NCI-H345 treated with DMSO at 0.1 percent for 48 hours (cell line): ENCODE results near the gene SMIM21.

Experiments used
- DNase-seq: peaks from one replicate; lab custom pipeline; 2025; ENCODE audit not compliant: unreplicated experiment; lab: John Stamatoyannopoulos, UW

Gene SMIM21

DNA sequence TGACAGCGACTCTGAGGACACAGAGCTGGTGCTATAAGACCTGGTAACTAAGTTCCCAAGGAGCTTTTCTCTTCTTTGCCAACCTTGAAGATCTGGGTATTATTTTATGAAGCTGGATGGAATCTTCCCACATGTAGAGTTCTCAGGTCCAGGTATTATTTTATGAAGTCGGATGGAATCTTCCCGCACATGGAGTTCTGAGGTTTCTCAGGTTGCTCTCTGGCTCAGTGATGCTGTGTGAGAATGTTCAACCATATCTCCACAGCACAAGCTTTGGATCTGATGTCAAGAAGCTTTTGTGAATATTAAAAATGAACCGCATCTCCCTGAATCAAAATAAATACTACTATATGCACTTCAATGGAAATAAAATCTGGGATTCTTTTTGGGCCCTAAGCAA is at the start of gene SMIM21:
Gene SMIM21 (minus strand): TSS at position 101 of the 400 bp plus-strand sequence. CDS start 140 bp downstream, outside the sequence.
- DNase-seq = no peak

DNA sequence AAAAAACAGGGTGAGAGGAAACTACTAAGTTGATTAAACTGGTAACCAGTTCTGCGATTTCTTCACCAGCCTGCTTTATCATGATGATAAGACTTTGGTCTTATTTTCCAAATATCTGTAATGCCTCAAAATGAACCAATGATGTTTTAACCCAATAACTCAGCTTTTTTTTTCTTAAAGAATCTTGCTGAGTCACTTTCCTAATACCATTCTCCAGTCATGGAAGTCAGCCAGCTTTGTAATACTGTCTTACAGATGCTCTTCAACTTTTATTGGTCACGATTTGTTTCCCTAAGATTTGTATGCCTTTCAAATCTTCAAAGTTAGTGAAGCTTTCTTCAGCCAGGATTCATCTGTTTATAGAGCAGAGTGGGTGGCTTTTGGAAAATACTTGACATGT is 47.7 kb upstream of the SMIM21 start:
- DNase-seq = no peak

DNA sequence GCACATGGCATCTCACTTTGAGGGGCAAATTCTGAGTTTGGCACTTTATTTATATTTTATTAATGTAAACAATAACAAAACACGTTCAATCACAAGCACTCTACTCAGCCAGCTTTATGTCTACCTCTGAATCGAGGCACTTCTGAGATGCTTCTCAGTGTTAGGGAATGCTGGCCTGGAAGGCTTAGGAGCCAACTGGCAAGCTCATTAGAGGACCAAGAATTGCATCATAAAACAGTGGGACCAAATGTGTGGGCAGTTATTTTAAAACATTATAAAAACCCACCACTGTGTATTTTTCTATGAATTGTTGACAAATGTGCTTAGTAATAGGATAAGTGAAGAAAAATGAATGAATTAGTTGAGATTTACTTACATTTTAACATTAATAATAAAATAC is 46.8 kb upstream of the SMIM21 start:
- no peak for DNase-seq

DNA sequence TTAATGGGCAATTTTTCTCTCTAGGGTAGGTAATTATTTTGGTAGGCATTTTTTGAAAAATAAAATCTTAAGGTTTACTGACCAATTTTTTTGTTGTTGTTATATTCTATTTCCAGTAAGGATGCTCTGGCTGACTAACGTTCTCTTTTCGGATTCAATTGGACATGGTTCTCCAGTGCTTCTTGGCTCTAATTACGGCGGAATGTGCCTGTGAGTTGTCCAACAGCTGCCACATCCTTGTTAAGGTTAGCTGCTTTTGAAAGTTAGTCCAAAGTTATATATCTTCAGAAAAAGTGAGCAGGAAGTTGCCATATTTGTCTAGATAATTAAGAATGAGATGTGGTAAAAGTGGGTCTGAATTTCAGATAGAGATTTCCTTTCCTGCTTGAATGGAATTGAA is 45.8 kb upstream of the SMIM21 start:
- no peak for DNase-seq

DNA sequence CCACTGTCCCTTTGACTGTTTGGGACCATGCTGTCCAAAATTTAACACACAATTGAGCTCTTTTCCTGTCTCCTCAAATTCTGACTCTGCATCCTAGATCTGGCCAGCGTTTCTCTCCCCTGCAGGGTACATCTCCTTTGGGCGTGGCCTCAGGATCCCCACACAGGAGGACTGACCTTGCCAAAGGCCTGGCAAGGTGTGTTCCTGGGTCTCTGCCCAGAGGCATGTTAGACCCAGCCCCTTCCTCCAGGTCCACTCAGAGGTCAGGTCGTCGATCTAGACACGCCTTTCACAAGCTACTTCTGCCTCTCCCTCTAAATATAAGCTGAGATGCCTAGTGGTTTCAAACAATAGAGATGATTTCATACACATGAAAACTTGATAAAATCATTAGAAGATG is 45.4 kb upstream of the SMIM21 start:
- no peak for DNase-seq

DNA sequence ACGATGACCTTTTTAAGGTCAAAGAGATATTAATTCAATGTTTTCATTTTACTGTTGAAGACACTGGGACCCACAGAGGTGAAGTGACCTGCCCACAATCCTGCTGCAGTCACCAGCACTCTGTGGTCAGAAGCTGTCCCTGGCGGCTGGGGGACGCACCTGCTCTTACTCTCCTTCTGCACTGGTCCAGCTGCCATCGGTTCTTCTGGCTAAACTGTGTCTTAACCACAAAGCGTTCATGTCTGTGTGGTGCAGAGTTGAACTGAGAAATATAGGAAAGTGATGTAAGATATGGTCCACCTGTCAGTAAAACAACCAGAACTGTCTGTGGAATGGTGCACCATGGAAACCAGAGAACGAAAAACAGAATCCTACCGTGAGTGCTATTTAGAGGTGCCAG is 44.9 kb upstream of the SMIM21 start:
- DNase-seq = no peak

DNA sequence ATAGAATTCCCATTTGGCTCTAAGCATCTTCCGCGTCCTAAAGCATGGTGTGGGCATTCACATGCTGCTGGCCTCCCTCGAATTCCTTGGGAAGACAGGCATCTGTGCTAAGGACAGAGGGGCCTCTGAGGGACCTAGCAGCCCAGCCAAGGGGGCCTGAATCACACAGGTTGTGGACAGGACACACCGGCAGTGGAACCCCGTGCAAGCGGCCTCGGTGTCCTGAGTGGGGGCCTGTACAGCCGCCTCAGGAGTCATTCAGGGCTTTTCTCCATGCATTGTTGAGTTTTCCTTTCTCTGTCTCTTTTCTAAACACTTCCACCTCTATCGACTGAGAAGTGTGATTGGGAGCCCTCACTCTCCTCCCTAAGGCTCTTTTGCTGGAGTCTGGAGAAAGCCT is 44.3 kb upstream of the SMIM21 start:
- DNase-seq = no peak

DNA sequence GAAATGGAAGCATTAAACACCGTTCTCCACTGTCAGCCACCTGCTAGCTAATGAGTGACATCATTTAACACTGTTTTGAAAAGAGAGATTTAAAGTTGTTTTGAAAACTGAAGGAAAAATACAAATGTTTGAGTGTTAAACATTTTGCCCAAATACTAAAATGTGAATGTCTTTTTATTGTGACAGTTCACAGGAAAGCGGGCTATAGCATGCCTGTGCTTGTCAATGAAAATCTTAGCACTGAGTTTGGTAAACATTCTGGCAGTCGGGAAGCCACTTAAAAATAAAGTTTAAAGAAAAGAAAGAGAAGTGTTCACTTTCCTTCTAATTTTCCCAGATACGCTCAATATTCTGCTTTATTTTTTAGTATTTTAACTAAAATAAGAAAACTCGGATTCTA is 40.3 kb upstream of the SMIM21 start:
- DNase-seq = no peak

DNA sequence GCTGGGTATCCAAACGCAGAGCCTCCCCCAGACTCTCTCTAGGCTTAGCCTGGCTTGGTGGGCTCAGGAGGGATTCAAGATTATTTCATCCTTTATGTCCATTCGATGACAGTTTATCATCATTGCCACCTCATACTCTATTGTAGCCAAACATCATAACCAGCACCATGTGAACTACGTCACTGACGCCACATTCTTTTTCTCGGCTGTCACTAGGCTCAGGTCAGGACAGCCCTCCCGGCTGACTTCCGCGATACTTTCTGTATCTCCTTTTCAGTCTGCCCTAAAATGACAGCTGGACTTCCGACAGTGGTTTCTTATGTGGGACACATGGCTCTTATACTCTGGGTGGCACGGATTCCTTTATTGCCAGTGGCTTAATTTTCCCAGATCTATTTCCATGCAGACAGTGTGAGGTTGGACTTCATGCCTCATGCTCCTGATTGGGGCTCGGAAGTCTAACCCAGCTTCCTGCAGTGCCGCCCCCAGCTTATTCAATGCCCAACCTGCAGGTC is 39.8 kb upstream of the SMIM21 start:
- DNase-seq = no peak

DNA sequence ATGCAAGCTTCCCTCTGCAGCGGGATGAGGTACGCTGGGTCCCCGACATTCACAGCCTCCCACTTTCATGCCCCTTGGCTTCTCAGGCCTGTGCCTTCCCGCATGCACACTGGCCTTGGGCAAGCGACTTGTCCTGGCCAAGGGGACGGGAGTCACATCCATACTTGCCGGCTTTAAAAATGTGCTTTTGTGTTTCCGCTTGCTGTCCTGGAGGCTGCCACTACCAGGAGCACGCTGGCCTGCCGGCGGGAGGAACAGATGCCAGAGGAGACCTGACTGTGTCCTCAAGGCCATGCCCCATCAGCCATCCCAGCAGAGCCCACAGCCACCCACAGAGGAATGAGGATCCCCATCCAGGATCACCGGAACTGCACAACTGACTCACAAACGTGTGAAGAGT is 36.9 kb upstream of the SMIM21 start:
- no peak for DNase-seq

DNA sequence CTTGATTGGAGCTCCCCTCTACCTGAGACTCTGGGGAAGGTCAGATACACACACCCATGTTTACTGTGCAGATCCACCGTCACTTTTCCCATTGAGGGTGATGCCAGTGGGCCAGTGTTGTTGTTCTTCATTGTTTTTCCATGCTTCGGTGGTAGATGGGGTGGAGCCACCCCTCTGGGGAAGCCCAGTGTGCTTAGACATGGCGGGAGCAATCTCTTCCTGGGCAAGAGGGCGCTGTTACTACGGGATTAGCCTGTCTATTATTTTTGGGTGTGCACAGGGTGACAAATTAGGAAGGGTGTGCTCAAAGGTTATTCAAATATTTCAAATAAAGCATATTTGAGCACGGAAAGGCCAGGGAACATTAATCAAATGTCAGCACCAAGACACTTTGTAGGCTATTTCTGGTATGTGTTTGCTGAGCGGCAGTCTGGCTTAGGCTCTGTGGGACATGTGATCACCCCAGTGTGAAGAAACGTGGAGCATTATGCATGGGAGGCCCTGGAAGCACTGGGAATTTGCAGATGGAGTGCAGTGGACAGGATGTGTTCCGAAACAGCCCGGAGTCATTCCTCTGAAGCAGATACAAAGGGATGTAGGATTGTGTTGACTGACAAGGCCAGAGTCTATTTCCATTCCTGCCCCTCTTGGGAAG is 34.8 kb upstream of the SMIM21 start:
- no peak for DNase-seq

DNA sequence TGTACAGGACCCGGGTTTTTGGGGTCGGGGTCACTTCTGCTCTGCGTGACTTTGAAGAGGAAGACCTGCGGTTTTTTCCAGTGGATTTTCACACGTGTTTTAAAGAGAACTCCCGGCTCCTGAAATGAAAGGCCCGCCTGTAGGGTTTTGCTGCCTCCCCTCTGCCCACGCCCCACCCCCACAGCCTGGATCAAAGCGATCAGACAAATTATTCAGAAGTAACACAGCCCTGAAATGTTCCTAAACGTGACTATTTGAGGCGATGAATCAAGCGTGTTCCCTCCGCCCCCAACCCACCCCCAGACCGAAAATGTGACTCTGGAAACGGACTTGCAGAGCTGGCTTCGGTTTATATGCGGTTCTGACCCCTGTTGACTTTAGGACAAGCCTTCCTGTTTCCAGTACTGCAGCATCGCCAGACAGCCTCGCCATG is 28.7 kb upstream of the SMIM21 start:
- no peak for DNase-seq

DNA sequence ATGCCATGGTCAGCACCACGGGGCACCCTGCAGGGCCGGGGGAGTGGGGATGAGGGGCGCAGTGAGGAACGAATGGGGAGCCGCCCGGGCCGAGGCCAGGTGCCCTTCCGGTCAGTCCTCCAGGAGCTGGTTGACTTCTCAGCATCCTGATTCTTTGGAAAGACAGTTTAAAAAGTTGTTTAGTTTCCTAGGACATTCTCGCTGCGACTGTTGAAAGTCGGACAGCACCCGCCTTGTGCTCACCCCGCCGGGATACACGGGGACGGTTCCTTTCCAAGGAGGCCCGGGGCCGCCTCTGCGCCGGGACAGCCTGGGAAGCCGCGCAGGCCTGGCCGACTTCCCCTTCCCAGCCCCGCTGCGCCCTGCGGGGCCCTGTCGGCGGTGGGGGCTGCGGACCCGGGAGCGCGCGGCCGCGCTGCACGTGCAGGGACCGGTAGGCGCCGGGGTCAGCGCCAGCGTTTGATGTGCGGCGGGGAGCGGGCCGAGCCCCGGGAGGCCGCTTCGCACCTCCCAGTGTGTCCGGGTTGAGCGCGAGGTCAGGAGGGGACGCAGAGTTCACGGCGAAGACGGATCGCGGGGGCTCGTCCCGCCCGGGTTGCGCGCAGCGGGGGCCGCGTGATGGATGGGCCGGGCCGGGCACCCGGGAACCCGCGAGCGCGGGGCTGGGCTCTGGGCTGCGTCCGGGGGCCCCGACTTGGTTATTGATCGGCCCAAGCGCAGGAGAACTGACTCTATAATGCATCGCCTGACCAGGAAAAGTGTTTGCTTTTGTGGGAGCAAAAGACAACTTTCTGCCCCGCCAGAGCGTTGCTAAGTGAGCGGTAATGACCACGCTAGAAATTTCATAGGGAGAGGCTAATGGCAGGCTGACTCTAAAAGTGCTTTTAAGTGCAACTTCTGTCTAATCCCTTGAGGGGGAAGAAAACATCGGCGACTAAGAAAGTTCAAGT is 28.0 kb upstream of the SMIM21 start:
- DNase-seq = no peak

DNA sequence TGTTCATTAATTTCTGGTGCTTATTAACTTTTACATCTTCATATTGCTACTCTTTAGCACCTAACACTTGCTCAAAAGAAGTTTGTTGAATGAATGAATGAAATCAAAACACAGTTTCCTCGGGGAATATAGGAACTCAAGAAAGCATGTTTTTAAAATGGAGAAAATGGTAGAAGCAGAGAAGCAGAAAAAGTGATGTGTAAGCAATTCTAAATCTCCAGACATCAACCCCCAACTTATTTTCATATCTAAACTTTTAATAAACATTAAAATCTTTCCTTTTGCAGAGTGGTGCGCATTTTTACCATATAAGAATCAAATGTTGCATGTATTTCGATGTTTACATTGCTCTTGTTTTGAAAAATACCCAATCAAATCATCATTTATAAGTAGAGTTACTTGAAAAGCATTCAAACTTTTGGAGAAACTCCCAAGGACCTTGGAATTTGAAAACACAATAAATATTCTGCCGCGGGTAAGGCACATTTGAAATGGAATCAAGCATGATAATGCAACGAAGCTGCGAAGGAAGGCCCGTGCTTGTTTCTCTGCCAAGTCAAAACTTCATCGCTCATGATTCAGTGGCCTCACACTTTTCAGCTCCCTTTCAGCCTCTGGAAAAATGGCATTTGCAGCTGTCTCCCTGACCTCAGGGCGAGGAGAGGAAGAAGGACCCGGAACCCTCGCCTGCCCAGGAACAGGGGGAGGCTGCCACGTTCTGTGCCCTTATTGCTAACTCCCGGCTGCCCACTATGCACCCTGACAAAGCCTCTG is 26.7 kb upstream of the SMIM21 start:
- DNase-seq = no peak

DNA sequence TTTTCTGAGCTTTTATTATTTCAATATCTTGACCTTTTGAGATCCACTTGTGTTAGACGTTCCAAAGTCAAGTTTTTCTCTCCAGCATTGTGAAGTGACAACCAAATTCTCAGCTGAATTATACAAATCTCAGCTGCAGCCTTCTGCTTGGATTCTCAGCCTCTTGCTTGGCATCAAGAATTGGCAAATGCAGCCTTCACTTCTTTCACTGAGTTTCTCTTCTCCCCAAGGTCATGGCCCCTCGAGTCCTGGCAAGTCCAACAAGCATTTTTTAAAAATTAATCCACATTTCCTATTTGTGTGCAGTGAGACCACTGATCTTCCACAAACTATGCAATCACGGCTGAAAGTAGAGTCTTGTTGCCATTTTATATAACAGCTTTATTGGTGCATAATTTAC is 23.4 kb upstream of the SMIM21 start:
- no peak for DNase-seq

DNA sequence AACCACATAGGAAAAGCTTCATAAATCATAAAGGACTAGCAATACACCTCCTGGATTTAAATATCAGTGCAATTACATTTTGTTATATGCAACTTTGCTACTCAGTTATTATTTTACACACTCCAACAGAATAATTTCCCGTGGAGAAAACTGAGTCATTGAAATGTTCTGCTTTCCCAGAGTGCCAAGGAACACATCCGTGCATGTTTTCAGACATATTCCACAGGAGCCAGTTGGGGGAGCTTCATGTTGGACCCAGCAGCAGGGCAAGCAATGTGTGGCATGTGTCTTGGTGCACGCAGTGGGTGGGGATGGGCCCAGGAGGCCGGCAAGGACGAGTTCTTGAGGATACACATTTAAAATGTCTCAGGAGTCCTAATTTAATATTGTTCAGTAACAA is 14.4 kb upstream of the SMIM21 start:
- no peak for DNase-seq

DNA sequence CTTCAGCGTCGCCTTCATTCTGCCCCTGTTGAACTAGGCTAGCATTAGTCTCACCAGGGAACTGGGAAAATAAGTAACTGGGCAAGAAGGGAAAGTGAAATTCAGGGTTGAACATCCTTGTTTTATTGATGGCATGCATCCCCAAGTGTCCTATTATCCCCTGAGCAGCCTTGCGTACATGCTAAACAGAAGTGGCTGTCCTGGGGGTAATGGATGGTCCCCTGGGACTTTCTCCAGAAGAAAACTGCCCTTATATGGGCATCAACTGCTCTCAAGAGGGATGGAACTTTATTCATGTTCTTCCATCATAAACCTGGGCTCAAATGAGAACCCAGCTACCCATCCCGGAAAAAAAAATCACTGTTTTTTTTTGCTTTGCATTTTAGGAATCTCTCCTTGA is 11.8 kb upstream of the SMIM21 start:
- DNase-seq = no peak

DNA sequence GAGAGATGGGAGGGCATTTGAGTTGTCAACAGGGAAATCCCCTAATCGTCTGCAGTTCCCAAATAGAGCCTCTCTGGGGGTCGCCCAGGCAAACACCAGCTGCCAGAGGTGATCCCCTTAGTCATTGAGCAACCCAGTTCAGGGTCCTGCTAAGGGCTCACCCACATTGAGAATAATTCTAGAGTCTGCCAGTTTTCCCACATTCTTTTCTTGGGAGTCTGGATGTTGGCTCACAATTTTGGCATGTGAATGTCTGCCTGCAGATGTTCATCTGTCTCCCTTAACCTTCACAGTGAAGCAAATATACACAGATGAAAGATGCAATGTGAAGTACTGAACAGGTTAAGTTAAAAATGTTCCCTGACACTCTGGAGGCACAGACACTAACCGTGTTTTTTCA is 11.4 kb upstream of the SMIM21 start:
- DNase-seq = no peak

DNA sequence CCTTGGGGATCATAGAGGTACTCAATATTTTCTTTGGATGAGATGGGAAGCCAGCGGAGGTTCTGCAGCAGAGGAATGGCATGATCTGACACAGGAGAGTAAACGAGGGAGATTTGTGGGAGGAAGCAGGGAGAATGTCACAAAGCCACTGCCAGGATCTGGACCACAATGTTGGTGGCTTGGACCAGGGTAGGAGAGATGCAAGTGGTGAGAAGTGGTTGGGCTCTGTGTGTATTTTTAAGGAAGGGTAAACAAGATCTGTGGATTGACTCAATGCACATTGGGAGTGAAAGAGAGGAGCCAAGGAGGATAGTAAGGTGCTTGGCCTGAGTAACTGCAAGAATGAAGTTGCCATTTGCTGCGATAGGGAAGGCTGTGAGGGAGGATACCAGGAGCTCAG is 10.5 kb upstream of the SMIM21 start:
- no peak for DNase-seq

DNA sequence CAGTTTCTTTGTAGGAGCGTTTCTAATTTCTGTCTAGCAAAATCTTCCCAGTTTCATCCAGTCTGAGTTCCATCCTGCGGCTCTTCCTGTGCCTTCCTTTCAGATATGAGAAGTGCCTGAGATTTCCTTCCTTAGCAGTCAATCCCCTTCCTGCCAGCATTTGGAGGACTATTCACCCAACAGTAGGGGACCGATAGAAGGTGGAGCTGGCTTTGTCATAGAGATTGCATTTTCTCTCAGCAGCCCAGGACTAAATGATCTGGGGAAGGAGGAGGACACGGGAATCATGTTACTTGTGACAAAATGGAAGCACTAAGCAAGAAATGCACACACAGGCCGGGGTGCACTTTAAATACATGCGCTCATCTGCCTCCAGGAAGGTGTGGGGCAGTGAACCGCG is 5.6 kb upstream of the SMIM21 start:
- no peak for DNase-seq

DNA sequence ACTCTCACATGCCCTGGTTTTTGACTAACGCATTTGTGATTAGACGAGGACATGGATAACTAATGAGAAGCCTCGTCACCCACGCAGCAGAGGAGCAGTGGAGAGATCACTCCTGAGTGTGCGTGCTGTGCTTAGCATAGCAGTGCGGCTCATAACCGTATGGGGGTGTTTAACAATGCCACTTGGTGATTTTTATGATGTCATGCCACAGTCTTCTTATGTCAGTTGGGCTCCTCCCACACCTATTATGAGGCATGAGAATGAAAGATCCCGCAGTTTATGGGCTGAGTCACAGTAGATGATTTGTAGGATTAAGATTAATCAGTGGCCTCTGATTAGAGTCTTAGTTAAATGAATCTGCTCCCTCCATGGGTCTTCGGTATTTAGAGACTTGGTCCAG is 2.5 kb upstream of the SMIM21 start:
- DNase-seq = no peak
